Activated CD4-positive, alpha-beta T cell treated with anti-CD3 and anti-CD28 coated beads, Interleukin-2, amount 10 ng/mL, durations not matched to agents 7 days and 5 days (primary cell): ENCODE measurements around the gene SMIM45.

Experiments
- CTCF ChIA-PET: fragments of 350-600 bp; sonication (Branson Sonifier 250); formaldehyde crosslinking; loops from one replicate; lab custom pipeline; 2021; ENCODE audit warnings: antibody characterized with exemption; lab: Charles Lee
- POLR2A ChIA-PET: fragments of 350-600 bp; sonication (Branson Sonifier 250); formaldehyde crosslinking; loops from one replicate; lab custom pipeline; 2021; ENCODE audit warnings: antibody characterized with exemption; lab: Charles Lee
- DNase-seq: peaks from one replicate; pipeline ENCODE4 v3.0.0-alpha.2; 2020
- H3K27ac Mint-ChIP-seq: one replicate; pipeline ENCODE4 v1.8.0; 2021; ENCODE audit warnings: mild to moderate bottlenecking, moderate library complexity, mixed read lengths
- H3K27me3 Mint-ChIP-seq: one replicate; pipeline ENCODE4 v1.8.0; 2021; ENCODE audit warnings: mixed read lengths
- H3K36me3 Mint-ChIP-seq: one replicate; pipeline ENCODE4 v1.8.0; 2021; ENCODE audit warnings: low read depth, mixed read lengths
- H3K4me1 Mint-ChIP-seq: one replicate; pipeline ENCODE4 v1.8.0; 2021; ENCODE audit warnings: mixed read lengths
- H3K4me3 Mint-ChIP-seq: one replicate; pipeline ENCODE4 v1.8.0; 2021; ENCODE audit warnings: mild to moderate bottlenecking, moderate library complexity, mixed read lengths
- H3K9me3 Mint-ChIP-seq: one replicate; pipeline ENCODE4 v1.8.0; 2021; ENCODE audit warnings: mixed read lengths

Gene SMIM45

DNA sequence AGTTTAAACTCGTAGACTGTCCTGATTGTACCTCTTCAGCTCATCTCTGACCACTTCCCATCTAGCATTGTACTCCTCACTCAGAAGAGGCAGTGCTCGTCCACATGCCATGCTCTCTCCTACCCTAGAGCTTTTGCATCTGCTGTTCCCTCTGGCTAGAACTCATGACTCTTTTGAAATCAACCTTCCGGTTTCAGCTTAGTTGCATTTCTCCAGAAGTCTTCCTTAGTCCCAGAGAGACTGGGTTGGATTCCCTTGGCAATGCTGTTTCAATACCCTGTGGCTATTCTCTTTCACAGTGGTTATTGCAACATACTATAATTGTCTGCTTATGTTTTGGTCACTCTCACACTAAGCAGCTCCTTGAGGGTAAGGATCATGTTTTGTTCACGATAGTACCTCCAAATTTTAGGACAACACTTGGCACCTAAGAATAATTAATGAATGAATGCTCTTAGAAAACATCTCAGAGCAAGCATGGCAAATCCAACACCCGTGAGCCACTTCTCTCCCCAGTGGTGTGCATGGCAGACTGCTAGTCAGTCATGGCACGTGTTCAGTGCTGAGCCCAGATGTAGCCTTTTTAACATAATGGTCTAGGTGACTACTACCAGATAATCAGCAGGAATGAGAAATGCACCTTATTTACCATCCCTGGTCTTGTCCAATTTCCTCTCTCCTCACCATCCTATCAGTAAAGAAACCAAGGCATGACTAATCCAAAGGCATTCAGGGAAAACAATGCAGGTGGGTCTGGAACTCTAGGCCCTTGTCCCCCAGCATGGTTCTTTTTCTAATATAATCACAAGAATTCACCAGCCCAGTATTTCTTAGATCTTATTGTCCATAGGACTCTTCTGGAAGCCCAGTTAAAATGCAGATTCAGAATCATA, 31.8 kb downstream of the SMIM45 start:
- Mint-ChIP-seq H3K4me1 (no peaks in the 10 kb centered on the region), H3K27me3 (peaks cover 5% of the 10 kb centered on the region), H3K4me3 (no peak overlapping the region), H3K9me3 (no peaks in the 10 kb centered on the region), H3K27ac (no peak overlapping the region), H3K36me3 (no peaks in the 10 kb centered on the region)
- DNase-seq = no peak
- POLR2A ChIA-PET = no interaction called here
- CTCF ChIA-PET = interaction anchor here (1.0 to 1.3 kb wide), 4 partner anchors 13 to 204 kb away, joined by 3 to 4 read pairs (median 3); partner anchors contain the start of genes NAGA and WBP2NL

DNA sequence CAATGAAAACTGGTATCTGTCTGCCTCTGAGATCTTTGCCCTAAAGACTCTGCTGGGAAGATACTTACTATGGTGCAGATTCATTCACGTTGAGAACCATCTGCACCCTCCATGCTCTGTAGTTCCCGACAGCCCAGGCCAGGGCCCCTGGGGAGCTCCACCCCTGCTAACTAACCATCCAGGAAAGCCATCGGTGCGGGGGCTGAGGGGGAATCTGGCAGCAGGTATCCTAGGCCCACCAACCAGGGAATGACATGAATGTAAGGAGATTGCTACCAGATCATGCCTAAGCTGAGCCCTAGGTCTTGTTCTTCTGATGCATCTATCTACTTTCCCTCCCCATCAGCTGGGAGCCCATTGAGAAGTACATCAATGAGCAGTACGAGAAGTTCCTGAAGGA, 35.3 kb downstream of the SMIM45 start:
- Mint-ChIP-seq H3K27me3 (no peaks in the 10 kb centered on the region), H3K27ac (no peak overlapping the region), H3K9me3 (no peaks in the 10 kb centered on the region), H3K36me3 (no peaks in the 10 kb centered on the region), H3K4me3 (no peak overlapping the region), H3K4me1 (no peaks in the 10 kb centered on the region)
- ChIA-PET POLR2A (no interaction called here), CTCF (interaction anchor here (0.5 to 0.8 kb wide), 4 partner anchors 57 to 290 kb away, joined by 3 to 4 read pairs (median 3); no protein-coding TSS in a partner anchor)
- no peak for DNase-seq

DNA sequence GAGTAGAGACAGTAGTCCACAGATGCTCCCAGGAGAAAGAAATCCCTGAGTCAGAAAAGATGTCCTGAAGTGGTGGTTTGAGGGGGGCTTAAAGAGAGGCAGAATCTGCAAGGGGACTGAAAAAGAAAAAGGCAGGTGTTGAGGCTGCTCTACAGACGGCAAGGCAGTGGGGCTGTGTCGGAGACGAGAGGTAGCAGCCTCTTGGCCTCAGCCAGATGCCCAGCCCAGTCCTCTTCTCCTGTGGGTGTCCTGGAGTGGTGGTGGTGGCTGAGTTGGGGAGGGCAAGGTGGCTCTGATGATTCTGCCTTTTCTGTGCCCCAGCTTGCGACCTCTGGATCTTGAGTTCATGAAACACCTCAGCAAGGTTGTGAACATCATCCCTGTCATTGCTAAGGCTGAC, 37.3 kb downstream of the SMIM45 start:
- no peak for DNase-seq
- Mint-ChIP-seq H3K27me3 (no peaks in the 10 kb centered on the region), H3K4me3 (no peak overlapping the region), H3K4me1 (no peaks in the 10 kb centered on the region), H3K9me3 (no peaks in the 10 kb centered on the region), H3K36me3 (no peaks in the 10 kb centered on the region), H3K27ac (no peak overlapping the region)
- POLR2A ChIA-PET = no interaction called here
- CTCF ChIA-PET = no interaction called here

DNA sequence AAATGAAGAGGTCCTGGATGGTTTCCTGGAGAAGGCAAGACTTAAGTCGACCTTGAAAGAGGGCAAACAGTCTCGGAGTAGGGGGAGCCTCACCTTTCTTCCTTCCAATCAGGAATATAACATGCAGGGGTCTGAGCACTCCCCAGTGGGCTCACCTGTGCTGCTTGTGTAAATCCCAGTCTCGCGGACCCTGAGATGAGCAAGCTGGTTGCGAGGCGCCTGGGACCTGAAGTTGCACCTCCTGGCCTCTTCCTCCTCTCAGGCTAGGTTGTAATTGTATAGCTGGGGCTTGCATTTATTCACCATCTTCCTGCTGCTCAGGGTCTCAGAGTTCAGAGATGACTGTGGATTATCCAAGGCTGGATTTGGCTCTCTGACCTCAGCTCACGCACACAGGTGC, 39.2 kb downstream of the SMIM45 start:
- H3K27me3 Mint-ChIP-seq = peaks cover 2% of the 10 kb centered on the region
- no peak overlapping the region for H3K27ac Mint-ChIP-seq
- no peaks in the 10 kb centered on the region for H3K36me3 Mint-ChIP-seq
- no peak overlapping the region for H3K4me3 Mint-ChIP-seq
- H3K4me1 Mint-ChIP-seq = peaks cover 4% of the 10 kb centered on the region
- DNase-seq = no peak
- POLR2A ChIA-PET = no interaction called here
- H3K9me3 Mint-ChIP-seq = no peaks in the 10 kb centered on the region
- CTCF ChIA-PET = no interaction called here

DNA sequence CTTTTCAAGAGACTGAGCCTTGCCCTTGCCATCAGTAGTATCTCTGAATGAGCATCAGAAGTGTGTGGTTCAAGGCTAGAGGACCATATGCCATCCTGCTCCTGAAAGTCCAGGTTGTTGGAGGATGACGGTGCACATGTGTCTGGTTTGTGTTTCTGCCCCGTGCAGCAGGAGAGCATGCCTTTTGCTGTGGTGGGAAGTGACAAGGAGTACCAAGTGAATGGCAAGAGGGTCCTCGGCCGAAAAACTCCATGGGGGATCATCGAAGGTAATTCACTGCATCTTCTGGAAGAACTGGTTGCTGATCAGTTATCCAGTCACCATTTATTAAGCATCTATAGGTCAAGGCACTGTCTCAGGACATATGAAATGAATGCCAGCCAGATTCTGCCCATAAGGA, 40.5 kb downstream of the SMIM45 start:
- DNase-seq = no peak
- ChIA-PET POLR2A (no interaction called here), CTCF (interaction anchor here (2.2 kb wide), 1 partner anchor 98 kb away, joined by 7 read pairs; the partner anchor contains the start of gene NDUFA6)
- peaks cover 2% of the 10 kb centered on the region for H3K27me3 Mint-ChIP-seq
- no peaks in the 10 kb centered on the region for H3K36me3 Mint-ChIP-seq
- H3K27ac Mint-ChIP-seq = no peak overlapping the region
- H3K4me3 Mint-ChIP-seq = no peak overlapping the region
- peaks cover 4% of the 10 kb centered on the region for H3K4me1 Mint-ChIP-seq
- H3K9me3 Mint-ChIP-seq = peaks cover under 1% of the 10 kb centered on the region

DNA sequence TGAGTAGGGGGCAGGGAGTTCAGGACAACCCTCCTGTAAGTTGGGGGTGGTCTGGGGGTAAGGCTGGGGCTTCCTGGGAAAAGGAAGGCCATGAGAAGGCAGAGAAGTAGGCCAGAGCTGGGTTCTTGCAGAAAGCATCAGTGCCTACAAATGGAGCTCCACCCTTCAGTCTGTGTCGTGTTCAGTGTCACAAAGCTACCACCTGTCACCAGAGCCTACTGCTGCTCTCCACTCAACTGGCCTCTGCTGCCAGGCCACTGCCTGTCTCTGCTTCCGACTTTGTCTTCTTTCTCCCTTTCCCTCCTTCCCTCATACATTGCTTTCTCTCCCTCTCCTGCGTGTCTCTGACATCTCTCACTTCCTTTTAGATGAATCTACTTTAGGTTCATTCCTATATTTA, 43.3 kb downstream of the SMIM45 start:
- peaks cover 3% of the 10 kb centered on the region for H3K36me3 Mint-ChIP-seq
- ChIA-PET CTCF (no interaction called here), POLR2A (interaction anchor here (0.6 kb wide), 1 partner anchor 573 kb away, joined by 3 read pairs; no protein-coding TSS in a partner anchor)
- no peak overlapping the region for H3K4me3 Mint-ChIP-seq
- peaks cover 2% of the 10 kb centered on the region for H3K27me3 Mint-ChIP-seq
- peaks cover 21% of the 10 kb centered on the region for H3K4me1 Mint-ChIP-seq
- peaks cover 12% of the 10 kb centered on the region for H3K9me3 Mint-ChIP-seq
- no peak for DNase-seq
- no peak overlapping the region for H3K27ac Mint-ChIP-seq

DNA sequence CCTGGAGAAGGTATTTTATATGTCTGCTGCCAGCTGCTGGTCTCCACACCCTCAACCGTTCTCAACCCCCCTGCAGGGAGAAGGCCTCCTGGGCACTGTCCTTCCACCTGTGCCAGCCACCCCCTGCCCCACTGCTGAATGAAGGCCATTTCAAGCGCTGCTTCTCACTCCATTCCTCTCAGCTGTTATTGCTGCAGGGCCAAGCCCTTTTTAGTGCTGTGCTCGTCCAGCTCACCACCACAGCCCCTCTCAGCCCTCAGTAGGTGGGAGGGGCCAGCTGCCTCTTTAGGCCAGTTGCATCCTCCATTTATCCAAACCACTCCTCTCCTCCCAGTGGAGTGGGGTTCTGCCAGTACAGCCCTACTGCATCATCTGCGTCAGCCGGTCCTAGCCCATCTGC, 44.9 kb downstream of the SMIM45 start:
- H3K4me1 Mint-ChIP-seq = peaks cover 21% of the 10 kb centered on the region
- no peak overlapping the region for H3K27ac Mint-ChIP-seq
- peaks cover 8% of the 10 kb centered on the region for H3K36me3 Mint-ChIP-seq
- CTCF ChIA-PET = interaction anchor here (0.7 kb wide), 1 partner anchor 51 kb away, joined by 4 read pairs; no protein-coding TSS in a partner anchor
- H3K27me3 Mint-ChIP-seq = peaks cover 6% of the 10 kb centered on the region
- no peak for DNase-seq
- H3K4me3 Mint-ChIP-seq = no peak overlapping the region
- peaks cover 12% of the 10 kb centered on the region for H3K9me3 Mint-ChIP-seq
- POLR2A ChIA-PET = no interaction called here

DNA sequence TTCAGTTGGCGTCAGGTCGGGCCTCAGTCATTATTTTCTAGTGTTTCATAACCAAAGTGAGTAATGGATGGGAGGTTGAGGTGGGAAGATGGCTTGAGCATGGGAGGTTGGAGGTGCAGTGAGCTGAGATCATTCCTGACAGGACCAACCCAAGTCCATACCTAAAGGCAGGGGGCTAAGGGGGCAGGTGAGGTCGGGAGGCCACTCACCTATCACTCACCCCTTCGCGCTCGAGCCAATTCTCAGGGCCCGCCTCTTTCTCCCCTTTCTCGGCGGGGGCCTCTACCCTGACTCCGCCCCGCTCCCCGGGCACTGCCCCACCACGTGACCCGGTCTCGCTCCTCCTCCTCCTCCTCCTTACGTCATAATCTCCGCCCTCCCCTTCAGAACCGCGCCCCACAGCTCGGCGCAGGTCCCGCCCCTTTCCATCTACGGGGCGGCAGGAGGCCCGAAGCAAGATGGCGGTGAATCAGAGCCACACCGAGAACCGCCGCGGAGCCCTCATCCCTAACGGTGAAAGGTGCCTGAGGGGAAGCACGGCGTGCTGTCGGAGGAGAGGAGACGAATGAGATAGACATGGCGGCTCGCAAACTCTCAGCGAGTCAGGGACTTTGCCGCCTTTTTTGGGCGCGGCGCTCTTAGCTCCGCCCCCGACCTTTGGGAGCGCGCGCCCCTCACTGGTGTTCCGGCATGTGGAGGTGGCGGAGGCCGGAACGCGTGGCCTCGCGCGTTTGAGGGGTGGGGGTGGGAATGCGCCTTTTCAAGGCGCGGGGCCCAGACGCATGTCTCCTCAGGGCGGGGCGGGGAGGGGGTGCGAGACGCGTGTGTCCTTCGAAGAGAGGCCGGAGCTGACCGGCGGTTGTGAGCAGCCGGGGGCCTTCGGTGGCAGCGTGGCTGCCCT, 46.7 kb downstream of the SMIM45 start, which contains the start of gene WBP2NL:
WBP2NL (plus strand) TSS at position 428 of the 901 bp plus-strand sequence; CDS start at position 459, 31 bp downstream.
- H3K4me3 Mint-ChIP-seq = peak within 1 kb of the TSS; percentile 88
- H3K27ac Mint-ChIP-seq = peak within 1 kb of the TSS; percentile 95
- H3K36me3 Mint-ChIP-seq = peaks cover 8% of the 10 kb centered on the region
- peaks cover 12% of the 10 kb centered on the region for H3K9me3 Mint-ChIP-seq
- POLR2A ChIA-PET = no interaction called here
- DNase-seq = peak; percentile 86
- CTCF ChIA-PET = interaction anchor here (0.6 to 1.4 kb wide), 4 partner anchors 15 to 386 kb away, joined by 3 to 4 read pairs (median 4); partner anchors contain the start of gene CENPM
- H3K4me1 Mint-ChIP-seq = peaks cover 21% of the 10 kb centered on the region
- peaks cover 8% of the 10 kb centered on the region for H3K27me3 Mint-ChIP-seq

DNA sequence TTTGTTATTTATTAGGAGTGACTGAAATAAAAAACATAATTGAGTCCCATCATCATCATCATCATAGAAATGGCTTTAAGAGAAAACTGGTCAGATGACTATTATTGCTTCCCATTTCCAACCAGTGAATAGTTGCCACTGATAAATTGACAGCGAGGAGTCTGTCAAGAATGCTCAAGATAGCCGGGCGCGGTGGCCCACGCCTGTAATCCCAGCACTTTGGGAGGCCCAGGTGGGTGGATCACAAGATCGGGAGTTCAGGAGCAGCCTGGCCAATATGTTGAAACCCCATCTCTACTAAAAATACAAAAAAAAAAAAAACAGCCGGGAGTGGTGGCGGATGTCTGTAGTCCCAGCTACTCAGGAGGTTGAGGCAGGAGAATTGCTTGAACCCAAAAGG, 48.5 kb downstream of the SMIM45 start:
- H3K4me1 Mint-ChIP-seq = peaks cover 18% of the 10 kb centered on the region
- POLR2A ChIA-PET = no interaction called here
- peaks cover 8% of the 10 kb centered on the region for H3K36me3 Mint-ChIP-seq
- H3K9me3 Mint-ChIP-seq = peaks cover 15% of the 10 kb centered on the region
- peaks cover 10% of the 10 kb centered on the region for H3K27me3 Mint-ChIP-seq
- CTCF ChIA-PET = interaction anchor here (1.3 kb wide), 1 partner anchor 90 kb away, joined by 4 read pairs; the partner anchor contains the start of gene NDUFA6
- H3K4me3 Mint-ChIP-seq = no peak overlapping the region
- no peak overlapping the region for H3K27ac Mint-ChIP-seq
- no peak for DNase-seq

DNA sequence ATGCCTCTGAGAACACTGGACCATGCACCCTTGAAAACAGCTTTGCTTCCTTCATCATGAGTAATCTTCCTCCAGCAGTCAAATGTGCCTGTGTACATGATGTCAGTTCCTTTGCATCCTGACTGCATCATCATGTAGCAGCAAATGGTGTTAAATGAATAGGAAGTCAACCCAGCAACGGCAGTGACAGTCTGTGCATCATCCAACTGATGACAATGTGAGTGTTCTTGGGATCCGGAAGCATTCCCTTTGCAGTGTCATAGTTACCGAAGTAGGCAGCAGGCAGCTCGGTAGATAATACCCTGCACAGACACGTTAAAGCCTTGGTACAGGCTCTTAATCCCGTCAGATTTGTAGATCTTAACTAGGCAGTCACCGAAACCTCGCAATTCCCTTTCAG, 49.2 kb downstream of the SMIM45 start:
- no peak overlapping the region for H3K4me3 Mint-ChIP-seq
- peaks cover 9% of the 10 kb centered on the region for H3K27me3 Mint-ChIP-seq
- no peak for DNase-seq
- ChIA-PET POLR2A (no interaction called here), CTCF (interaction anchor here (1.3 kb wide), 1 partner anchor 89 kb away, joined by 4 read pairs; the partner anchor contains the start of gene NDUFA6)
- H3K36me3 Mint-ChIP-seq = peaks cover 8% of the 10 kb centered on the region
- H3K27ac Mint-ChIP-seq = no peak overlapping the region
- H3K4me1 Mint-ChIP-seq = peaks cover 18% of the 10 kb centered on the region
- H3K9me3 Mint-ChIP-seq = peaks cover 18% of the 10 kb centered on the region

DNA sequence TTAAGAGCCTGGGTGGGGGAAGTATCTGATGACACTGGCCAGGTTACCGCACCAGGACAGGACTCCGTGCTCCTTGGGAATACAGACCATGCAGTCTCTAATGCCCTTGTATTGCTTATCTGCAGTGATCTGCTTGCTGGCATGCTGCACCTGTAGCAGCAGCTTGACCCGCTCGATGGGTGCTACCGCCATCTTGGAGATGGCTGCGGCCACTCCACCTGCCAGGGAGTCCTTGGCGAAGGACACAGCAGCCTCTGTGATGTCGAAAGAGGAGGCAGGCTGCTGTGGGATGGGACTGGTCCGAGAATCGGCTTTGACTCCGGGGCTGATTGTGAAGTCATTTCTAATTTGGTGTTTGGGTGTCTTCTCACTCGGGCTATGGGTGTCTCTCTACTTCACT, 49.8 kb downstream of the SMIM45 start:
- CTCF ChIA-PET = interaction anchor here (0.9 to 1.3 kb wide), 2 partner anchors 42 to 88 kb away, joined by 3 to 4 read pairs; partner anchors contain the start of gene NDUFA6
- Mint-ChIP-seq H3K27me3 (peaks cover 9% of the 10 kb centered on the region), H3K27ac (no peak overlapping the region), H3K4me1 (peaks cover 18% of the 10 kb centered on the region), H3K9me3 (peaks cover 18% of the 10 kb centered on the region), H3K4me3 (no peak overlapping the region), H3K36me3 (peaks cover 8% of the 10 kb centered on the region)
- POLR2A ChIA-PET = interaction anchor here (0.6 kb wide), 1 partner anchor 10 kb away, joined by 4 read pairs; no protein-coding TSS in a partner anchor
- no peak for DNase-seq

DNA sequence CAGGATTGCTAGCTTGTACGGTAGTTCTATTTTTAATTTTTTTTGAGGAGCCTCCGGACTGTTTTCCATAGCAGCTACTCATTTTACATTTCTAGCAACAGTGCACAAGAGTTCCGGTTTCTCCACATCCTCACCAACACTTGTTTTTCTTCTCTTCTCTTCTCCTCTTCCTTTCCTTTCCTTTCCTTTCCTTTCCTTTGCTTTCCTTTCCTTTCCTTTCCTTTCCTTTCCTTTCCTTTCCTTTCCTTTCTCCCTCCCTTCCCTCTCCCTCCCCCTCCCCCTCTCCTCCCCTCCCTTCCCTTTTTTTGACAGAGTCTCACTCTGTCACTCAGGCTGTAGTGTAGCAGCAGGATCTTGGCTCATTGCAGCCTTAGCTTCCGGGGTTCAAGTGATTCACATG, 56.0 kb downstream of the SMIM45 start:
- Mint-ChIP-seq H3K27me3 (peaks cover 17% of the 10 kb centered on the region), H3K27ac (no peak overlapping the region), H3K36me3 (peaks cover 3% of the 10 kb centered on the region), H3K9me3 (peaks cover 20% of the 10 kb centered on the region), H3K4me3 (no peak overlapping the region), H3K4me1 (no peaks in the 10 kb centered on the region)
- ChIA-PET CTCF (no interaction called here), POLR2A (no interaction called here)
- no peak for DNase-seq
